Pons (tissue), 1 donor: ENCODE results near the gene CTBP2.

Experiments used
- DNase-seq: peaks from one replicate; pipeline ENCODE4 v3.0.0-alpha.2; 2016; ENCODE audit warnings: low spot score

CTBP2 gene

DNA sequence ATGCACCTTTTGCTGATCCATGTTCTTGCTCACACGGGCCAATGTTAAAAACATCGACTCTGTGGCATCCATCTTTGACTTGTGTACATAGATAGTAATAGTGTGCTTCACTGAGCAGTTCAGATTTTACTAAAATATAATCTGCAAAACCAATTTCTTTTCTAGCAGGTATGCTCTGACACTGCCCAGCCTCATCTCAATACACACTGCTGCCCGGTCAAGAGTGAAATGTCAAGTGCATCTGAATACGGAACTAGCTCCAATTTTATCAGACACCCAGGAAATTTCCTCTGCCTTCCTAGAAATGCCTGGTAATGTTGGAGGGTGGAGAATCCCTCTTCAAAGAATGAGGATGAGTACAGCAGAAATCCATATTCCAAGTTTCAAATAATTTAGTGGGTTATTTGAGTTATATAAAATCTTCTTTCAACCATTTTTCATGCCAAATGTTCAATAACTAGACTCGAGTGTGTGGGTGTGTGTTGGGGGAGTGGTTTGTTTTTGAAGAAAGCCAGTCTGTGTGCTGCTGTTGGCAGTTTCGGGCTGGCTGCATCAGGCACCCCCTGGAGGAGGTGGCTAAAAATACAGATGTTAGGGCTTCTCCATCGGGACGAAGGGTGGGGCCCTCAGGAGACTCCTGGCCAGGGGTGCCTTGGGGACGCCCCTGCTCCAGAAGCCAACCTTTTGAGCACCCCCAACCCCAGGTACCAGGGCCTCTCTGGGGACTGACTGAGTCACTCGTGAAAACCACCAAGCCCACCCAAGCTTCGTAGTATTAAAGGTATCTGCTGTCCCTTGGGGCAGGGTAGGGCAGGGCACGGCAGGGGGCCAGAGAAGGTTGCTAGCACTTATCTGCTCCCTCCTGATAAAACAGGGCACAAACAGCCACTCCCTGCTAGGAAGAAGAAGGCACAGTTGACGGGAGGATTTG is 15.4 kb downstream of the CTBP2 start:
- DNase-seq: peak; percentile 78

GRCh38 chr10:125144206-125144605 is 16.2 kb downstream of the CTBP2 start:
- DNase-seq: no peak

DNA sequence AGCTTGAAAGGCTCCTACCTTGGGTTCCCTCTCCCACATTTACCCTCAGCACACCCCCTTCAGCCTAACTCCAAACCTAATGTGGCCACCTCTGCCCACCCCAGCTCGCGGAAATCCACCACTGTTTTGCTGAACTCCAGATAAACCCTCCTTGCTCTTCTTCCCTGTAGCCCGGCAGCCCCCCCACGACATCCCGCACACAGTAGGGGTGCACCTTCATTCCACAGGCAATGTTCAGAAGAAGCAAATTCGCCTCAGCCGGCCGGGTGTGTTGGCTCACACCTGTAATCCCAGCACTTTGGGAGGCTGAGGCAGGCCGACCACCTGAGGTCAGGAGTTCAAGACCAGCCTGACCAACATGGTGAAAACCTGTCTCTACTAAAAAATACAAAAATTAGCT is 17.4 kb downstream of the CTBP2 start:
- DNase-seq: no peak

DNA sequence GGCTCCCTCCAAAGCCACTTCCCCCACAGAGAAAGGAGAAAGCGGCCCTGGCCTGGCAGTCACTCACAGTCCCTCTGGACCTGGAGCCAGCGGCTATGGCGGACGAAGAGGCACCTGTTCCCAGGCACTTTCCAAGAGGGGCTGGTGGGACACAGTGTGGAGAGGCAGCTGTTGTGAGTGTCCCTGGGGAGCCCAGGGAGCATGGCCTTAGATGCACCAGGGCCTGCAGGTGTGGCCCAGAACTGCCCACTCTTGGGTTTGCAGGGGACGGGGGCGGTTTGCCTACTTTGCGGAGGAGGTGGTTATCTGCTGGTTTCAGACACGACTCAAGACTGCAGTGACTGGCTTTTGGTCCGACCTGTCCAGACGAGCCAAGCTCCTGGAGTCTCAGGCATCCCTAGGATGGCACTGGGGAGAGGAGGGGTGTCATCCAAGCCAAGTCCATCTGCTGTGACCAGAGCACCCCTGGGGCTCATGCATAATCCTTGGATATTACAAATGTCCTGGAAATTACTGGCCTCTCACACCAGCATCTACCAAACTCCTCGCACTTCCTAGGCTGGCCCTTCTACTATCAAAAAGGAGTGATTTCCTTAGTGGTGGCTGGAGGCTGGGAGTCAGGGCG is 18.4 kb downstream of the CTBP2 start:
- no peak for DNase-seq

DNA sequence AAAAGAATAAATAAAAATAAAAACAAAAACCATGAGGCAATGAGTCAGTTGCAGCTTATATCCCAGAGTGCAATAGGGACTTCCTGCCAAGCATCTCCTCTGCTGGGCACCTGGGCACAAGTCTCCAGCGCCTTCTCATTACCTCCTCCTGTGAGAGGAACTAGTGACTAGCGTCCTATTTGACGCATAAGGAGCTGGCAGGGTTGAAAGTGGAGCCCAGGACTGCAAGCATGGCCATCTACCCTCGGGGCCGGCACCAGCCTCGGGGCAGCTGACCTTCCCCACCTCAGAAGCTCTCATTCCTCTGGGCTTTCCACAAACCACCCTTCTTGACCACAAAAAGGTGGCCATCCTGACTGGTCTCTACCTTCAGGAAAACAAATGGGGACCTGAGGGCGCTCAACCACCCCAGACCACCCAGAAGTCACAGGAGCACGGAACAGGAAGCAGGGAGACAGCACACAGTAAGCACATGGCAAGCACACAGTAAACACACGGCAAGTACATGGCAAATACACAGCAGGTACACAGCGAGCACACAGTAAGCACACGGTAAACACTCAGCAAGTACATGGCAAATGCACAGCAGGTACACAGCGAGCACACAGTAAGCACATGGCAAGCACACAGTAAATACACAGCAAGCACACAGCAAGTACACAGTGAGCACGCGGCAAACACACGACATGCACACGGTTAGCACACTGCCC is 19.1 kb downstream of the CTBP2 start:
- no peak for DNase-seq

DNA sequence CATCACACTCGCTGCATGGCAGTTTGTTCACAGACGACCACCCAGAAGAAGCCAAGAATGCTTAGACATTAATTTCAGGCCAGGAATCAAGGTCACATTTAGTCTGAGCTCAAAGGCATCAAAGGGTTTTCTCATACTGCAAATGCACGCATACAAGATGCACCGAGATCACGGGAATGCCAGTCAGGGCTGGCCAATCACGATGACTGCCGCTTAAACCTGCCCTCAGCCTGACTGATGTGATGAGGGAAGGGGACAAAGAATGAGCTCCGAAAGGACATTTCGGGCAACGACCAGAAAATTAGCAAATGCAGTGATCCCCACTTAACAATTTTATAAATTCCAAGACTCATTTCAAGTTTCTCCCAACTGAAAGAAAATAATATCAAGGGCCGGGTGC is 20.2 kb downstream of the CTBP2 start:
- DNase-seq: no peak

DNA sequence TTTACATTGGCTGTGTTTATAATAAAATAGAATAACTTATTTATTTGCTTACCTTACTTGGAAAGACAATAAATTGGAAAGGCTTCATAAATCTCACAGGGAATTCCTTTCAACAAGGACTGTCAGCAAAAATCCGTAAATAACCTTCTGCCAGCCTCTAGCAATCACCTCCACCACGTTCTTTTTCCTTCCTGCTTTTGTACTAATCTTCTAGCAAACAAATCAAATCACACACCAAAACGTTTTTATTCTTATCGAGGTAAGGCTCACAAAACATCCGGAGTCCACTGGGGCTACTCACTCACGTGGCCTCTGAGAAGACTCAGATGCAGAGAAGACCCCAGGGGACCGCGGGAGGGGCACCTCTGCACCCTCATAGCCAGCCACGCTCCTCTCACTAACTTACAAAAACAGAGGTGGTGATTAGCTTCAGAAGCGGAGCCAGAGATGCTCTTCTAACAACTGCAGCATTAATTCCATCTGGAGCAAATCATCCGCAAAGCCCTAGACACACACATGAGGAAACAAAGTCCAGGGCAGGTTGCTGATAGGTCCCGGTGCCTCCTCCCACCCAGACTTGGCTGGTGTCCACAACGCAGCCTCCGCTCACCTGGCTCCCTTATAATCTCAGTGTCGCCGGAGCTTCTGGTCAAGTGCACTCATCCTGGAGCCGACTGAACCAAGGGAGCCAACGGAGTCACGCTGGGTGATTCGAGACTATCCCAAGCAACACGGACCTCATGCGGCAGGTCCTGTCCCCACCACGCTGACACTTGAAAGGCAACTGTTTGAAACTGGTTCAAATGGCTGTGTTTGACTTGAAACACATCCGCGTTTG is 22.5 kb downstream of the CTBP2 start:
- DNase-seq: no peak

GRCh38 chr10:125136087-125136486 is 24.3 kb downstream of the CTBP2 start:
- no peak for DNase-seq

DNA sequence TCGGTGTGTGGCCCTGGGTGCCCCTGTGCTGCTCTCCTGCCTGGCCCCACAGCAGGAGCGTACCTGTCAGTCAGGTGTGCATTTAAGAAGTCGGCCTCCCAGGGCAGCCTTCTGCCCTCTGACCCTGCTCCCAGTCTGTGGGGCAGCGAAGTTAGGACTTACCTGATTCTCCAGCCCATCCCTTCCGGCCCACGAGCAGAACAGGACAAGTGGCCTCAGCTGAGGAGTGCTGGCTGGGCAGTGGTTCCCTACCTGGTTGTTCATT is 24.7 kb downstream of the CTBP2 start:
- no peak for DNase-seq

DNA sequence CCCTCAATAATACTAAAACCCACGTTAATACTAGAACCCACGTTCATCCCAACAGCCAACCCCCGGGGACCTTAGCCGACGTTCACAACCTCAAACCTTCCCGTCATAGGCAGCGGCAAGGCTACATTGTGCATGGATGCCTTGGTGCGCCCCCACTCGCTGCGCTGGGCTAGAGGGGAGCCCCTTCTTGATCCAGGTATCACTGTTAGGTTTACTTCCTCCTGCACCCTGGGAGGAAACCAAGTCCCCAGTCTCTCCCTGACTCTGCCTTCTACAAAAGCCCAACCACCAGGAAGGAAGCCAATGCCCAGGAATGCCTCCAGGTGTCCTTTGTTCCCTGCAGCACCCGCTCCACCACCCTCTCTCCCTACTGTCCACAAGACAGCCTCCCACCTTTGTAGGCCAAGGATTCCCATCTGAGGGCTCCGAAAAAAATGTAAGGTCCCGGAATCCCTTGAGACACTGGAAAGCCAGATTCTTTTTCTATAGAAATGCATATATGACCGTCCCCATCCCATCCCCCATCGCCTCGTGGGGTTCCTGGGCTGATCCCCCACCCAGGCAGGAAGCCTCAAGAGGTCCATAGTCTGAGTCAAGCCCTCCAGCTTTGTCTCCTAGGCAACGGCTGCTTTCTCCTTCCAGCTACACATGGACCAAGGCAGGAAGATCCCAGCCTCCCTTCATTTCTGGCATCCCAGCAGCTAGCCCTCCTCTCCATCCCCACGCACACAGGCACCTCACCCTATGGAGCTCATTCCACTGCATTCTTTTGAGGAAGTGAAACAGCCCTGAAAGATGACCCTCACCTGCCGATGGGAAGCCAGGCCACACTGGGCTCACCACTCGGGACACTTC is 25.2 kb downstream of the CTBP2 start:
- no peak for DNase-seq

DNA sequence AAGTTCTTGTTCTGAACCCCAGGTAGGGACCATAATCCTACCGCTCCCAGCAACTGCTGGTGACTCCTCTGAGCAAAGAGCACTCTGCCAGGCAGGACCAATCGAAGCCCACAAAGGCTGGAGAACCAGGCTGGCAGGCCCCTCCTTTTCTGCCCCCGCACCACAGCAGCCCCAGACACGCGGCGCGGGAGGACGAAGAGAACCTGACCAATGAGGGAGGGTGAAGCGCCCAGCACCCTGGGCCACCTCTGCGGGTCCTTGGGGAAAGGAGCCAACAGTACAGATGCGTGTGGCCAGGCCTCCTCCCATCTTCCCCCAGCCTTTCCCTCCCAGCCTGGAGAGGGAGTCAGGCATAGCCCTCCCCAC is 25.9 kb downstream of the CTBP2 start:
- DNase-seq: no peak

DNA sequence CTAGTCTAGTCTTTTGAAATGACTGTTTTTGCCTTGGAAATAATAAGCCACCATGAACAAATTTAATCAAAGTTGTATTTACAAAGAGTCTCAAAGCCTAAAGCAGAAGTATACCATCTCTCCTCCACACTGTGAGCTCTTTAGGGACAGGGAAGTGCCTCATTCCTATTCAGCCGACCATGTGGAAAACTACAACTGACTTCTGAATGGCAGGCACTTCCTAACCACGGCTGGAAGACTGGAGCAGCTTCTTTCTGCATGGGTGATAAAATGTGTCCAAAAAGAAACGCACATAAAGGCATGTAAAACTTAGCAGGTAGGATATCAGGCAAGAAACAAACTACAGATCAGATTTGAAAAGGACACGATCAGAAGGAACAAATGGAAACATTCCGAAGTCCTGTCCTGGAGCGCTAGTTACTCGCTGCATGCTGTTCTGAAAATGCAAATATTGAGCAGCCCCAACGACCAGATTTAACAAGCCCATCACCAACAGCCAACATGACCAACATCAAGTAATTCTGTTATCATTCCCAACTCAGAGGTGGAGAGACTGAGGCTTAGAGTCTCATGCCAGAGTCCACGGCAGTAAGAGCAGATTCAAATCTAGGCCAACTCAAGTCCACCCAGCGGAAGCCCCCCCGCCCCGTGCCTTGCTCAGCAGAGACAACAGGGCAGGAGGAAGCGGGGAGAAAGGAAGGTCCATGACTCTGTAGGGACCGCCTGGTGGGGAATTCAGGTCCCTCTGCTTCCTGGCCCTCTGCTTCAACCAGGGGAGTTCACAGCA is 26.5 kb downstream of the CTBP2 start:
- no peak for DNase-seq

- no peak for DNase-seq
Observed at GRCh38 chr10:125132344-125132743, 28.0 kb downstream of the CTBP2 start.

DNA sequence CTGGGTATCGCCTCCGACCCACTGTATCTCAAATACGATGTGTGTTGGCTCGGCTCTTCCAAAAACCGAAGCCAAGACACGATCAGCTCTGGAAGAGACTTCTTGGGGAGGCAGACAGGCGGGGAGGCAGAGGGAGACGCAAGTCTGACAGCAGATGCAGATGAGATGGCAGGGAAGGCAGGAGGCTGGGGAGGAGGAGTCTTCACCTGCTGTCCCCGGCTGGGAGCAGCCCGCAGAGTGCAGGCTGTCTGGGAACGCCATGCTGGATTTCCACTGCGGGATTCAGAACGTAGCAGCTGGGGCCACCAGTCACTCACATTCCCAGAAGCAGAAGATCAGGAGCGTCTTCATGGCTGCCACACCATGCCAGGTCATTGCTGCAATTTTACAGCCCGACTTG is 29.4 kb downstream of the CTBP2 start:
- no peak for DNase-seq

GRCh38 chr10:125130260-125130659 is 30.1 kb downstream of the CTBP2 start:
- no peak for DNase-seq

DNA sequence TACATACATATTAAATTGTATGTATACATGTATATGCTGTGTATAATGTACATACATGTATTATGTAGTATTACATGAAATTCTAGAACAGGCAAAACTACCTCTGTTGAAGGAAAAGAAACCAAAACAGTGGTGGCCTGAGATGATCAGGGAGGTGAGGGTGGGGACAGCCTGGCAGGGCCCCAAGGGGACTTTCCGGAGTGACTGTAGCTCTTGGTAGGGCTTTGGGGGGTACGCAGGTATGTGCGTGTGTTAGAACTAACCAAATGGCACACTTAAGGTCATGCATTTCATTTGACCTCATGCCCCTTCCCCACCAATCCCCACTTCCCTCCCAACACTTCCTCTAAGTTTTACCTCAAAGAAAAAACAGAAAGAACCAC is 31.3 kb downstream of the CTBP2 start:
- DNase-seq: no peak

DNA sequence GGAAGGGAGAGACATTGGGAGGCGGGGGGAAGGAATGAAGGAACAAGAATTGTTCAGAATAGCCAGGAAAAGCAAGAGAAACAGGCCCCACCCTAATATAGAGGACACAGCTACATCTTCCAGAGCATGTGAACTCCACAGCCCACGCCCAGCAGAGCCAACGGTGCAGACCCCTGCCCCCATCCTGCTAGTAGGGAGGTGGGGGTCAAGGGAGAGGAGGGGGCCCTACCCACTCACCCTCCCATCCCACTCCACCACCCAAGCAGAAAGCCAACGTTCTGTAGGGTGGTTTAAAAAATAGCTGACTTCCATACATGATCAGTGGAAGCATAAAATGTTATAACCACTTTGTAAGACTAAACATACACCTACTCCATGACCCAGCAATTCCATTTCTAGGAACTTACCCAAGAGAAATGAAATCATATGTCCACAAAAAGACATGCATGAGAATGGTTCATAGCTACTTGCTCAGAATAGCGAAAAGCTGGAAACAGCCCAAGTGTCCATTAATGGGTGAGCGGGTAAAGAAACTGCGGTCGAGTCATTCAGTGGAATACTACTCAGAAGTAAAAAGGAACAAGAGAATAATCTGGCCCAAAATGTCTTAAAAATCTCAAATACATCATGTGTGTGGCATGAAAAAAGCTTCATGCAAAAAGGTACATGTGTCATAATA is 31.8 kb downstream of the CTBP2 start:
- DNase-seq: no peak

DNA sequence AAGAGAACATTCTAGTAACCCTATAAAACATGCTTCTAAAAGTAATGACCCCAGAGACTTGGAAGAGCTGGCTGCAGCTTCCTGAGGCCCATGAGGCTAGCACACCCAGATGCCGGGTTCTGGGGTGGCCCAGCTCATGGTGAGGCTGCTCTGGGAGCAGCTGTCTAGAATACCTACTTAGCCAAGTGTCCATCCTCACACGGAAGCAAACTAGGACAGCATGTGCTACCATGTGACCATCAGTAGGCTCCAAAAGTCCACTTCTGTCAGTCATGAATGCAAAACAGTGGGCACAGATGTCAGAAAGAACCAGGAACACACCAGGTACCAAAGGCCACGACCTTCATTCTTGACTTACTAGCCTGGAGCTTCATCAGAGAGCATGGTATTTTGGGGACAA is 32.4 kb downstream of the CTBP2 start:
- DNase-seq: no peak

GRCh38 chr10:125127110-125127509 is 33.3 kb downstream of the CTBP2 start:
- DNase-seq: no peak
